Upper lobe of left lung (tissue), 6 donors: ENCODE results near the gene TINCR. TPM values are rescaled to one million over a fixed set of nuclear protein-coding genes. Genes with fewer than 3 reads are reported as not detected.

Experiments
- small RNA-seq, 4 donors: library from RNA; depleted of rRNA; stranded (forward); fragments of <200 nt; gene quantifications; one replicate each; pipeline ENCODE3, GENCODE V24; 2016
- total RNA-seq, 6 donors: library from RNA; depleted of rRNA in 4 of 6; stranded (reverse); fragments of >200 nt in 4 of 6; gene quantifications; one replicate each; pipeline versions ENCODE4 v1.1.0 to v1.2.1, GENCODE V29; 2016 to 2021
- donor health status: DM: no; HTN: no; CAD: no; lungs with moderate emphysema.
- donor health status: DM: no; HTN: yes; CAD: no; lungs with severe emphysema.

TINCR gene
- total RNA-seq, 6 donors from 2014 or later: 3.1 to 12.8 (median 4.3) TPM

Small RNAs within 50 kb of the gene (small RNA-seq; reads per million reads assigned to genes)
- 0 reads per million in 4 donors for gene SNRPEP4

Other genes starting within 250 kb of the TINCR start
- gene PTPRS, start 227.1 kb downstream of the TINCR start, total RNA-seq: 100 to 1,000 TPM in 4 of 6 donors, 10 to 100 TPM in 2; 85.6 to 325 (median 146) TPM
- gene ZNRF4, start 112.5 kb downstream of the TINCR start, total RNA-seq: not detected
- 100 to 1,000 TPM in 2 of 6 donors, 10 to 100 TPM in 4; 41.8 to 273 (median 94.5) TPM for gene SAFB2, start 54.8 kb upstream of the TINCR start, total RNA-seq
- gene SAFB, start 55.1 kb upstream of the TINCR start, total RNA-seq: 100 to 1,000 TPM in 3 of 6 donors, 10 to 100 TPM in 3; 66.4 to 524 (median 113) TPM
- gene MICOS13, start 112.6 kb upstream of the TINCR start, total RNA-seq: 10 to 100 TPM; 19.1 to 63.2 (median 34.2) TPM
- 10 to 100 TPM in 4 of 6 donors, 1 to 10 TPM in 2; 4.5 to 26.5 (median 16.7) TPM for gene HSD11B1L, start 113.1 kb upstream of the TINCR start, total RNA-seq
- 100 to 1,000 TPM; 290 to 626 (median 442) TPM for gene RPL36, start 122.3 kb upstream of the TINCR start, total RNA-seq
- 100 to 1,000 TPM in 2 of 6 donors, 10 to 100 TPM in 4; 79.7 to 141 (median 89.4) TPM for gene LONP1, start 152.2 kb upstream of the TINCR start, total RNA-seq
- gene CATSPERD, start 152.7 kb upstream of the TINCR start, total RNA-seq: 1 to 10 TPM in 3 of 6 donors, not detected in 3; 1.1 to 5.9 (median 1.7) TPM
- 1 to 10 TPM; 1.8 to 4.4 (median 3.4) TPM for gene PRR22, start 216.8 kb upstream of the TINCR start, total RNA-seq
- gene DUS3L, start 223.2 kb upstream of the TINCR start, total RNA-seq: 10 to 100 TPM; 31.4 to 88.0 (median 43.1) TPM
- gene NRTN, start 237.1 kb upstream of the TINCR start, total RNA-seq: 10 to 100 TPM in 1 of 6 donors, 1 to 10 TPM in 4, under 1 TPM in 1; 0.77 to 13.3 (median 4.5) TPM